GM10248 (cell line): ENCODE data around the gene FAM3C.

Experiments
- CTCF ChIA-PET: fragments of 300-600 bp; sonication (Branson Sonifier 250); formaldehyde crosslinking; extraction: SDS; loops from one replicate; lab custom pipeline; 2021; ENCODE audit warnings: antibody characterized with exemption; lab: Yijun Ruan, JAX
- POLR2A ChIA-PET: fragments of 350-650 bp; sonication (Branson Sonifier 250); formaldehyde crosslinking; extraction: SDS; loops from one replicate; lab custom pipeline; 2020; ENCODE audit warnings: antibody characterized with exemption; lab: Yijun Ruan, JAX
- DNase-seq: peaks from one replicate; pipeline ENCODE4 v3.0.0; 2012; ENCODE audit errors: extremely low spot score
- TF ChIP-seq, protein P1 (sequence below): IDR thresholded peaks from 2 replicates; pipeline ENCODE4 v1.5.1; 2012; ENCODE audit warnings: mild to moderate bottlenecking, low read depth; ENCODE audit errors: extremely low read depth, missing control alignments, control extremely low read depth

FAM3C gene

GRCh38 chr7:121385056-121385799 lies 10.9 kb downstream of the FAM3C start:
- TF ChIP-seq, protein P1, sequence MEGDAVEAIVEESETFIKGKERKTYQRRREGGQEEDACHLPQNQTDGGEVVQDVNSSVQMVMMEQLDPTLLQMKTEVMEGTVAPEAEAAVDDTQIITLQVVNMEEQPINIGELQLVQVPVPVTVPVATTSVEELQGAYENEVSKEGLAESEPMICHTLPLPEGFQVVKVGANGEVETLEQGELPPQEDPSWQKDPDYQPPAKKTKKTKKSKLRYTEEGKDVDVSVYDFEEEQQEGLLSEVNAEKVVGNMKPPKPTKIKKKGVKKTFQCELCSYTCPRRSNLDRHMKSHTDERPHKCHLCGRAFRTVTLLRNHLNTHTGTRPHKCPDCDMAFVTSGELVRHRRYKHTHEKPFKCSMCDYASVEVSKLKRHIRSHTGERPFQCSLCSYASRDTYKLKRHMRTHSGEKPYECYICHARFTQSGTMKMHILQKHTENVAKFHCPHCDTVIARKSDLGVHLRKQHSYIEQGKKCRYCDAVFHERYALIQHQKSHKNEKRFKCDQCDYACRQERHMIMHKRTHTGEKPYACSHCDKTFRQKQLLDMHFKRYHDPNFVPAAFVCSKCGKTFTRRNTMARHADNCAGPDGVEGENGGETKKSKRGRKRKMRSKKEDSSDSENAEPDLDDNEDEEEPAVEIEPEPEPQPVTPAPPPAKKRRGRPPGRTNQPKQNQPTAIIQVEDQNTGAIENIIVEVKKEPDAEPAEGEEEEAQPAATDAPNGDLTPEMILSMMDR: no peak
- ChIA-PET POLR2A (interaction anchor here (1.8 kb wide), 1 partner anchor 11 kb away, joined by 8 read pairs; the partner anchor contains the start of gene FAM3C), CTCF (interaction anchor here (1.0 to 10.4 kb wide), 6 partner anchors 11 to 168 kb away, joined by 3 to 158 read pairs (median 28); partner anchors contain the start of gene FAM3C)

DNA sequence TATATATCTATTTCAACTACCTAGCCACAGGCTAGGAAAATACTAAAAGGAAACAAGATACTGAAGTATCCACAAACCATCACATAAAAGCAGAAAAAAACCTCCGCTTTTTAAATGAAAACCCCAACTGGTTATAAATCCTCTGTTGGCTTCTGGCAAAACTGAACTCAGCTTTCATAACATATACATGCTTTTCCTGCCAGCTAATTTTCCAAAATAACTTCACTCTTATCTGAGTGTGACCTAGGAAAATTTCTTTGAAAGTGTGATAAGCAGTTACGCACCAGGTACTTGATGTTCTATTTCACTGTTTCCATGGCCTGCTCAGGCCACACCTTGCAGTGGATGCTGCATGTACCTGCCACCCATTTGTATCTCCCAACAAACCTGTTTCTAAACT lies 11.8 kb downstream of the FAM3C start:
- TF ChIP-seq, protein P1: no peak
- DNase-seq: no peak
- CTCF ChIA-PET: interaction anchor here (2.6 to 10.4 kb wide), 3 partner anchors 10 to 17 kb away, joined by 21 to 158 read pairs (median 61); partner anchors contain the start of gene FAM3C
- POLR2A ChIA-PET: no interaction called here

More at GRCh38 chr7:121385056-121385799, 10.9 kb downstream of the FAM3C start:
- no peak for DNase-seq

GRCh38 chr7:121383235-121383910 lies 12.7 kb downstream of the FAM3C start:
- CTCF ChIA-PET: interaction anchor here (0.8 to 10.4 kb wide), 5 partner anchors 10 to 158 kb away, joined by 3 to 158 read pairs (median 21); partner anchors contain the start of gene FAM3C
- POLR2A ChIA-PET: no interaction called here

DNA sequence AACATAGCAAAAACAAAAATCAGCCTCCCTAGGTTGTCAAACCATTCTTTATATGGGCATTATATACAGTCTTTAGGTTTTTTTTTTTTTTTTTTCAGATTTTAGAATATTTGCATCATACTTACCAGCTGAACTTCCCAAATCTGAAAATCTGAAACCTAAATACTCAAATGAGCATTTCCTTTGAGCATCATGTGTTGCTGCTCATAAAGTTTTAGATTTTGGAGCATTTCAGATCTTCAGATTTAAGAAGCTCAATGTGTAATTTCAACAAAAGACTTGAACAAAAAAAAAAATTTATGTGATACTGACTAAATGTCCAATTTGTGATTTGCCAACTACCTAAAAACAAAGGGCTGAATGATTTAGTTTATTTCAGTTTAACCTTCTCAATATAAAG lies 13.6 kb downstream of the FAM3C start:
- CTCF ChIA-PET: interaction anchor here (1.1 to 10.4 kb wide), 4 partner anchors 9 to 15 kb away, joined by 4 to 158 read pairs (median 41); partner anchors contain the start of gene FAM3C
- DNase-seq: no peak
- POLR2A ChIA-PET: no interaction called here
- TF ChIP-seq, protein P1: no peak

More at GRCh38 chr7:121383235-121383910, 12.7 kb downstream of the FAM3C start:
- TF ChIP-seq, protein P1: no peak
- DNase-seq: no peak

- ChIA-PET POLR2A (interaction anchor here (2.0 kb wide), 1 partner anchor 16 kb away, joined by 6 read pairs; the partner anchor contains the start of gene FAM3C), CTCF (interaction anchor here (1.0 to 10.4 kb wide), 6 partner anchors 10 to 56 kb away, joined by 3 to 158 read pairs (median 12); partner anchors contain the start of gene FAM3C)
- DNase-seq: no peak
- TF ChIP-seq, protein P1: no peak
Measured at GRCh38 chr7:121379930-121380329, 16.2 kb downstream of the FAM3C start.

- POLR2A ChIA-PET: no interaction called here
- DNase-seq: no peak
- CTCF ChIA-PET: interaction anchor here (1.6 to 11.4 kb wide), 3 partner anchors 10 to 19 kb away, joined by 5 to 157 read pairs (median 10); partner anchors contain the start of gene FAM3C
- TF ChIP-seq, protein P1: no peak
Measured at GRCh38 chr7:121376979-121377378, 19.1 kb downstream of the FAM3C start.
